ENCODE results near the gene CD83. TPM values are rescaled to one million over a fixed set of nuclear protein-coding genes. Genes with fewer than 3 reads are reported as not detected.

Gene CD83, protein sequence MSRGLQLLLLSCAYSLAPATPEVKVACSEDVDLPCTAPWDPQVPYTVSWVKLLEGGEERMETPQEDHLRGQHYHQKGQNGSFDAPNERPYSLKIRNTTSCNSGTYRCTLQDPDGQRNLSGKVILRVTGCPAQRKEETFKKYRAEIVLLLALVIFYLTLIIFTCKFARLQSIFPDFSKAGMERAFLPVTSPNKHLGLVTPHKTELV
- total RNA-seq (1 to 10 TPM in 2 of 5 donors, under 1 TPM in 1, not detected in 2; 0.29 to 9.3 (median 7.5) TPM), polyA plus RNA-seq (1 to 10 TPM; 1.5 to 3.1 (median 3.0) TPM)
- long read RNA-seq, donor 1, result 0 reads
- long read RNA-seq, donor 2, partial matches to known transcripts, result 0 of 2 reads
- long read RNA-seq, donor 2, other reads (novel, unspliced or antisense), result 0 of 2 reads
- long read RNA-seq, donor 3, partial matches to known transcripts, result 0 of 3 reads
- long read RNA-seq, donor 3, other reads (novel, unspliced or antisense), result 0 of 3 reads
- long read RNA-seq, donor 4, result 0 reads
- long read RNA-seq, donor 5, transcript CD83-201 (5 exons, 2,471 nt), result major isoform, 9 of 9 reads
- long read RNA-seq, donor 5, partial matches to known transcripts, result 0 of 9 reads
- long read RNA-seq, donor 5, other reads (novel, unspliced or antisense), result 0 of 9 reads
- long read RNA-seq, donor 6, partial matches to known transcripts, result 0 of 2 reads
- long read RNA-seq, donor 6, other reads (novel, unspliced or antisense), result 0 of 2 reads
- long read RNA-seq, donor 7, partial matches to known transcripts, result 0 of 3 reads
- long read RNA-seq, donor 7, other reads (novel, unspliced or antisense), result 0 of 3 reads
- long read RNA-seq, donor 8, partial matches to known transcripts, result 0 of 1 reads
- long read RNA-seq, donor 8, other reads (novel, unspliced or antisense), result 0 of 1 reads
- long read RNA-seq, donor 9, partial matches to known transcripts, result 0 of 4 reads
- long read RNA-seq, donor 9, other reads (novel, unspliced or antisense), result 0 of 4 reads
- long read RNA-seq, donor 10, partial matches to known transcripts, result 0 of 1 reads
- long read RNA-seq, donor 10, other reads (novel, unspliced or antisense), result 0 of 1 reads

GRCh38 chr6:14117158-14118090, at the start of gene CD83:
Gene CD83, plus strand, starts transcription at chr6:14117772. Its CDS starts 40 bp downstream, at chr6:14117812.
- H3K27me3 ChIP-seq, result no peaks in the 10 kb centered on the region
- intact Hi-C loops (cut with DNase I; ENCODE audit: low total_unique reads), result no loop called here
- no peaks in the 10 kb centered on the region for H3K36me3 ChIP-seq
- peaks cover 6 to 29% (median 15%) of the 10 kb centered on the region in 4 donors for H3K4me1 ChIP-seq
- DNase-seq, result peak; percentile 84 to 91
- peak within 1 kb of the TSS; percentile 43 to 84 (median 66) for H3K27ac ChIP-seq
- no peak for TF ChIP-seq EP300 (IDR thresholded peaks at IDR 0.05)
- TF ChIP-seq POLR2A (IDR thresholded peaks at IDR 0.05), result no peak
- peak in 2 of 3 donors; percentile 36 to 69 for TF ChIP-seq POLR2AphosphoS5 (IDR thresholded peaks at IDR 0.05)
- TF ChIP-seq CTCF (IDR thresholded peaks at IDR 0.05), result no peak
- H3K9me3 ChIP-seq, result no peaks in the 10 kb centered on the region
- WGBS, 5 donors, result 0 to 2% (median 1%) methylated on average over 41 to 106 of the region's 106 CpGs
- peak within 1 kb of the TSS; percentile 64 to 70 (median 68) for H3K4me3 ChIP-seq

DNA sequence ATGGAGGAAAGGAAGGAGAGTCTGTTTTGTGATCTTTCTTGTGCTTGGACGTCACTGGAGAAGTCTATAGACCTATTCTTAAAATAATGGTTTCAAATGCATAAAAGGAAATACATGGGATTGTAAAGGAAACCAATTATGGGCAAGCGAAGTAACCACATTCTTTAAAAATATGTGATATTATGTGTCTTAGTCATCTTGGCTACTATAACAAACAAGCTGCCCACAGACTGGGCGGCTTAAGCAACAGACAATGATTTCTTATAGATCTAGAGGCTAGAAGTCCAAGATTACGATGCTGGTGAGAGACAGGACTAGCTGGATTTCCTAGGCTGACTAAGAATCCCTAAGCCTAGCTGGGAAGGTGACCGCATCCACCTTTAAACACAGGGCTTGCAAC, 49.4 kb upstream of the CD83 start:
- TF ChIP-seq POLR2AphosphoS5 (IDR thresholded peaks at IDR 0.05), result no peak
- no peak for TF ChIP-seq POLR2A (IDR thresholded peaks at IDR 0.05)
- no peak for TF ChIP-seq CTCF (IDR thresholded peaks at IDR 0.05)
- TF ChIP-seq EP300 (IDR thresholded peaks at IDR 0.05), result no peak
- intact Hi-C loops (cut with DNase I; ENCODE audit: low total_unique reads), result no loop called here
- DNase-seq, result no peak

DNA sequence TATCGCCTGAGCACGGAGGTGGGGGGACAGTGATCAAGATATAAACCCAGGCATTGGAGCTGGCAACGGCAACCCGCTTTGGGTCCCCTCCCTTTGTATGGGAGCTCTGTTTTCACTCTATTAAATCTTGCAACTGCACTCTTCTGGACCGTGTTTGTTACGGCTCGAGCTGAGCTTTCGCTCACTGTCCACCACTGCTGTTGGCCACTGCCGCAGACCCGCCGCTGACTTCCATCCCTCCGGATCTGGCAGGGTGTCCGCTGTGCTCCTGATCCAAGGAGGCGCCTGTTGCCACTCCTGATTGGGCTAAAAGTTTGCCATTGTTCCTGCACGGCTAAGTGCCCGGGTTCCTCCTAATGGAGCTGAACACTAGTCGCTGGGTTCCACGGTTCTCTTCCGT, 48.9 kb upstream of the CD83 start:
- H3K36me3 ChIP-seq, result no peaks in the 10 kb centered on the region
- no peak for DNase-seq
- H3K4me1 ChIP-seq, result no peaks in the 10 kb centered on the region
- intact Hi-C loops (cut with DNase I; ENCODE audit: low total_unique reads), result no loop called here
- 83 to 91% (median 86%) methylated on average over 19 of the region's 19 CpGs for WGBS, 5 donors
- H3K27ac ChIP-seq, result no peak overlapping the region
- no peak for TF ChIP-seq POLR2A (IDR thresholded peaks at IDR 0.05)
- TF ChIP-seq POLR2AphosphoS5 (IDR thresholded peaks at IDR 0.05), result no peak
- TF ChIP-seq CTCF (IDR thresholded peaks at IDR 0.05), result no peak
- no peak for TF ChIP-seq EP300 (IDR thresholded peaks at IDR 0.05)
- H3K9me3 ChIP-seq, result no peaks in the 10 kb centered on the region
- H3K4me3 ChIP-seq, result no peak overlapping the region
- H3K27me3 ChIP-seq, result peaks cover 0 to 13% (median 0%) of the 10 kb centered on the region in 3 donors

More for the DNA sequence above, 49.4 kb upstream of the CD83 start:
- Histone ChIP-seq H3K36me3 (no peaks in the 10 kb centered on the region), H3K4me3 (no peak overlapping the region), H3K9me3 (no peaks in the 10 kb centered on the region), H3K27me3 (peaks cover 0 to 15% (median 0%) of the 10 kb centered on the region in 3 donors), H3K4me1 (no peaks in the 10 kb centered on the region), H3K27ac (no peak overlapping the region)
- WGBS, 5 donors, result 64 to 75% (median 67%) methylated on average over 5 of the region's 5 CpGs

Measured in stomach (tissue), 19 donors.